SK-N-SH (cell line): Measurements from ENCODE around the gene OR51A4. TPM values are rescaled to one million over a fixed set of nuclear protein-coding genes. Genes with fewer than 3 reads are reported as not detected.
"Not testable (repeated sequence)": the region's sequence is repeated elsewhere in the genome, so short reads cannot be mapped to it uniquely, and the experiment has no call there.

Experiments used
- CTCF ChIA-PET: fragments of 300-600, 350-600 bp; formaldehyde crosslinking; extraction: SDS; loops from one replicate; lab custom pipeline; 2021; lab: Yijun Ruan, JAX
- POLR2A ChIA-PET: fragments of 350-600 bp; sonication (Branson Sonifier 250); formaldehyde crosslinking; extraction: SDS; loops from one replicate; lab custom pipeline; 2020; ENCODE audit warnings: antibody characterized with exemption, inconsistent platforms; lab: Yijun Ruan, JAX
- DNase-seq: peaks from one replicate; pipeline ENCODE4 v3.0.0; 2012
- H2AFZ ChIP-seq: fragments of 200-600 bp; sonication (generic); 2 replicates; pipeline ENCODE4 v1.8.1; 2016; ENCODE audit warnings: antibody characterized with exemption, mild to moderate bottlenecking, low read depth
- H3F3A ChIP-seq: fragments of 200-600 bp; sonication (generic); replicated peaks from 2 replicates; pipeline ENCODE3; 2016; ENCODE audit warnings: antibody characterized with exemption, mild to moderate bottlenecking; ENCODE audit not compliant: insufficient read depth
- H3K27ac ChIP-seq, 2 experiments: fragments of 200-500 bp in 1 of 2; fragments of 200-600 bp in 1 of 2; sonication (Bioruptor generic) in 1 of 2; sonication (generic), shearing (Covaris generic) in 1 of 2; 2 replicates each; pipeline versions ENCODE4 v1.5.1 to v1.6.1; 2014 to 2016; ENCODE audit warnings: low read depth in 2 of 2, inconsistent platforms in 1 of 2, low read length in 1 of 2, mild to moderate bottlenecking in 1 of 2, mixed read lengths in 1 of 2
- H3K27me3 ChIP-seq: fragments of 200-600 bp; sonication (generic), shearing (Covaris generic); 2 replicates; pipeline ENCODE4 v1.6.1; 2016; ENCODE audit warnings: mixed run types; ENCODE audit not compliant: insufficient read depth
- H3K36me3 ChIP-seq, 2 experiments: fragments of 200-500 bp in 1 of 2; fragments of 200-600 bp in 1 of 2; sonication (Bioruptor generic) in 1 of 2; sonication (generic) in 1 of 2; replicated peaks in 1 of 2; 2 replicates each; pipeline versions ENCODE3 to v1.5.1; 2014 to 2016; ENCODE audit warnings: low read length in 1 of 2, mild to moderate bottlenecking in 1 of 2; ENCODE audit not compliant: insufficient read depth in 2 of 2, control insufficient read depth in 1 of 2
- H3K4me1 ChIP-seq, 2 experiments: fragments of 200-500 bp in 1 of 2; fragments of 200-600 bp in 1 of 2; sonication (Bioruptor generic) in 1 of 2; sonication (generic), shearing (Covaris generic) in 1 of 2; 2 replicates each; pipeline versions ENCODE4 v1.5.1 to v1.6.1; 2014 to 2016; ENCODE audit warnings: low read depth in 1 of 2, low read length in 1 of 2, mixed run types in 1 of 2; ENCODE audit not compliant: insufficient read depth in 2 of 2, control insufficient read depth in 1 of 2
- H3K4me2 ChIP-seq: fragments of 200-600 bp; sonication (generic), shearing (Covaris generic); 2 replicates; pipeline ENCODE4 v1.6.1; 2017; ENCODE audit warnings: mixed run types
- H3K4me3 ChIP-seq, 2 experiments: fragments of 200-500 bp in 1 of 2; fragments of 200-600 bp in 1 of 2; sonication (Bioruptor generic) in 1 of 2; sonication (generic), shearing (Covaris generic) in 1 of 2; 2 replicates each; pipeline versions ENCODE4 v1.5.1 to v1.8.1; 2014 to 2016; ENCODE audit warnings: low read depth in 2 of 2, inconsistent platforms in 1 of 2, low read length in 1 of 2, mild to moderate bottlenecking in 1 of 2, mixed read lengths in 1 of 2, moderate library complexity in 1 of 2
- H3K79me2 ChIP-seq: fragments of 200-600 bp; sonication (generic); 2 replicates; pipeline ENCODE4 v1.8.1; 2017; ENCODE audit warnings: mild to moderate bottlenecking; ENCODE audit not compliant: insufficient read depth
- H3K9ac ChIP-seq: fragments of 200-600 bp; sonication (generic); 2 replicates; pipeline ENCODE4 v1.6.1; 2017; ENCODE audit warnings: mixed run types
- H3K9me2 ChIP-seq: fragments of 200-600 bp; sonication (generic); 2 replicates; pipeline ENCODE4 v1.6.1; 2017; ENCODE audit warnings: mixed run types
- H3K9me3 ChIP-seq: fragments of 200-600 bp; sonication (generic); 2 replicates; pipeline ENCODE4 v1.6.1; 2017; ENCODE audit warnings: mixed run types, mild to moderate bottlenecking, moderate library complexity
- H4K20me1 ChIP-seq: fragments of 200-600 bp; sonication (generic); 2 replicates; pipeline ENCODE4 v1.6.1; 2017; ENCODE audit warnings: mild to moderate bottlenecking, mixed run types; ENCODE audit not compliant: insufficient read depth
- CHD2 ChIP-seq: fragments of 150-350 bp; IDR thresholded peaks from 2 replicates; pipeline ENCODE4 v1.6.1; 2018; ENCODE audit warnings: low read length; ENCODE audit not compliant: partially characterized antibody
- CTCF ChIP-seq: fragments of 200-600 bp; sonication (generic); IDR thresholded peaks from 2 replicates; pipeline ENCODE4 v1.6.1; 2017; ENCODE audit warnings: antibody characterized with exemption, mild to moderate bottlenecking, moderate library complexity
- ELF1 ChIP-seq: IDR thresholded peaks from 2 replicates; pipeline ENCODE4 v1.4.0; 2012
- EP300 ChIP-seq, 2 experiments: IDR thresholded peaks; 2 replicates each; pipeline versions ENCODE4 v1.4.0 to v1.6.1; 2012; ENCODE audit warnings: borderline replicate concordance in 1 of 2, low read depth in 1 of 2, low read length in 1 of 2
- FOXJ3 ChIP-seq: sonication (generic); formaldehyde crosslinking; IDR thresholded peaks from 2 replicates; pipeline ENCODE4 v1.5.1; 2020; ENCODE audit warnings: mild to moderate bottlenecking, missing genetic modification reagents
- GATA2 ChIP-seq: sonication (generic); formaldehyde crosslinking; IDR thresholded peaks from 2 replicates; pipeline ENCODE4 v1.5.0; 2020; ENCODE audit warnings: mild to moderate bottlenecking, missing genetic modification reagents
- JUND ChIP-seq: IDR thresholded peaks from 2 replicates; pipeline ENCODE4 v1.4.0; 2012
- RAD21 ChIP-seq: IDR thresholded peaks from 2 replicates; pipeline ENCODE4 v1.6.1; 2012; ENCODE audit warnings: mild to moderate bottlenecking, low read length
- RCOR1 ChIP-seq: fragments of 150-350 bp; IDR thresholded peaks from 2 replicates; pipeline ENCODE4 v1.6.1; 2017; ENCODE audit warnings: antibody characterized with exemption, low read length
- RFX5 ChIP-seq: IDR thresholded peaks from 2 replicates; pipeline ENCODE4 v1.6.1; 2012; ENCODE audit warnings: mild to moderate bottlenecking, improper control_type of control experiment, low read length
- RXRA ChIP-seq: IDR thresholded peaks from 2 replicates; pipeline ENCODE4 v1.4.0; 2012; ENCODE audit warnings: low read depth, mild to moderate bottlenecking, borderline replicate concordance
- SMC3 ChIP-seq: IDR thresholded peaks from 2 replicates; pipeline ENCODE4 v1.6.1; 2012; ENCODE audit warnings: low read depth, low read length, improper control_type of control experiment
- TEAD4 ChIP-seq: IDR thresholded peaks from 2 replicates; pipeline ENCODE4 v1.4.0; 2012; ENCODE audit warnings: mild to moderate bottlenecking, borderline replicate concordance; ENCODE audit not compliant: insufficient read depth
- ZBTB33 ChIP-seq: IDR thresholded peaks from 2 replicates; pipeline ENCODE4 v1.4.0; 2012; ENCODE audit warnings: low read depth, borderline replicate concordance
- whole genome bisulfite sequencing: methylation state at CpG from one replicate; pipeline ENCODE4 v1.1.6; 2017; ENCODE audit warnings: low lambda C conversion rate; 5-methylcytosine and 5-hydroxymethylcytosine counted together
- polyA plus RNA-seq, 3 experiments: library from polyadenylated mRNA; depleted of rRNA; stranded (reverse); fragments of >200 nt; gene quantifications; 2 replicates each; pipeline ENCODE4 v1.2.3, GENCODE V29; 2012
- TF ChIP-seq, protein P1 (sequence below): IDR thresholded peaks from 2 replicates; pipeline ENCODE4; 2012

OR51A4 gene
- polyA plus RNA-seq, 1 of the 3 experiments (the other 2 are of a cell fraction): not detected

- H3K4me1 ChIP-seq, H3K36me3 ChIP-seq, H3K27me3 ChIP-seq, H3K9me2 ChIP-seq, H3K9ac ChIP-seq, H3K4me3 ChIP-seq, DNase-seq, H3K9me3 ChIP-seq, H3K27ac ChIP-seq, CTCF ChIA-PET, H3F3A ChIP-seq, POLR2A ChIA-PET, H2AFZ ChIP-seq, H4K20me1 ChIP-seq, H3K79me2 ChIP-seq, H3K4me2 ChIP-seq: not testable (repeated sequence)
- 0% methylated on average over 2 of the region's 2 CpGs for WGBS
These were observed 8.2 kb upstream of the OR51A4 start, which contains the start of gene OR51A2 for GRCh38 chr11:4955613-4956012. OR51A2 (minus strand) TSS chr11:4955713; CDS start chr11:4955713, 0 bp downstream.

DNA sequence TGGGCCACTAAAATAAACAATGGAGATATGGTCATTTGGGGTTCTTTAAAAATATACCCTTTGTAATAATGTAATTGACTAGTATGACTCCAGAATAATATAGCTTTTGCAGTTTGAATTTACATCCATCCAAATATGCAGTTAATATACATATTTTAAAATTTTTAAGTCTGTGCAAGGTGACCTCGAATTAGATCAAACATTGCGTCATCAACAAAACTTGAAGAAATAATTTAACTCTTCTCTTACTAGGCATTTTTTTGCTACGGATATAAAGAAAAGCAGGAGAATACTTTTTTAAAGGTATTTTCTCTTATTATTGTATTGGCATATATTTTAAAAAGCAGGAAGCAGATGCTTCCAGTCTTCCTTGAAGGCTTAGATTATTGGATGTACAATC is 10.7 kb downstream of the OR51A4 start:
- no peaks in the 10 kb centered on the region for H3K36me3 ChIP-seq
- ChIA-PET POLR2A (no interaction called here), CTCF (no interaction called here)
- H3K27ac ChIP-seq: no peak overlapping the region
- H3K9me2 ChIP-seq: no peaks in the 10 kb centered on the region
- DNase-seq: no peak
- H3K9ac ChIP-seq: no peak overlapping the region
- no peaks in the 10 kb centered on the region for H3K9me3 ChIP-seq
- WGBS: 3% methylated on average over 3 of the region's 3 CpGs
- TF ChIP-seq JUND (no peak), SMC3 (no peak), GATA2 (CRISPR knock-in tag) (no peak), ZBTB33 (no peak)
- H3K27me3 ChIP-seq: no peaks in the 10 kb centered on the region
- no peaks in the 10 kb centered on the region for H3K4me1 ChIP-seq
- H3F3A ChIP-seq: no peaks in the 10 kb centered on the region
- H3K4me2 ChIP-seq: no peak overlapping the region
- no peaks in the 10 kb centered on the region for H3K79me2 ChIP-seq
- H4K20me1 ChIP-seq: no peaks in the 10 kb centered on the region
- H2AFZ ChIP-seq: no peak overlapping the region
- H3K4me3 ChIP-seq: no peak overlapping the region

GRCh38 chr11:4932751-4933150 is 14.7 kb downstream of the OR51A4 start:
- Histone ChIP-seq H3K9me2 (no peaks in the 10 kb centered on the region), H3K9me3 (no peaks in the 10 kb centered on the region), H3K79me2 (no peaks in the 10 kb centered on the region), H3K9ac (no peak overlapping the region), H3K36me3 (no peaks in the 10 kb centered on the region), H3K4me3 (no peak overlapping the region), H3F3A (no peaks in the 10 kb centered on the region), H4K20me1 (no peaks in the 10 kb centered on the region), H3K27me3 (no peaks in the 10 kb centered on the region), H3K27ac (no peak overlapping the region), H3K4me2 (no peak overlapping the region), H3K4me1 (no peaks in the 10 kb centered on the region), H2AFZ (no peak overlapping the region)
- ChIA-PET CTCF (no interaction called here), POLR2A (no interaction called here)
- no peak for DNase-seq
- no peak for TF ChIP-seq ZBTB33
- TF ChIP-seq RXRA: no peak
- TF ChIP-seq GATA2 (CRISPR knock-in tag): no peak
- TF ChIP-seq ELF1: no peak
- TF ChIP-seq CTCF: no peak
- TF ChIP-seq CHD2: no peak
- TF ChIP-seq RAD21: no peak
- TF ChIP-seq FOXJ3 (CRISPR knock-in tag): no peak
- no peak for TF ChIP-seq RFX5
- TF ChIP-seq EP300 (IDR thresholded peaks at IDR 0.05; ENCODE audit: borderline replicate concordance in 1 of 2, low read depth in 1 of 2, low read length in 1 of 2): no peak
- TF ChIP-seq, protein P1, sequence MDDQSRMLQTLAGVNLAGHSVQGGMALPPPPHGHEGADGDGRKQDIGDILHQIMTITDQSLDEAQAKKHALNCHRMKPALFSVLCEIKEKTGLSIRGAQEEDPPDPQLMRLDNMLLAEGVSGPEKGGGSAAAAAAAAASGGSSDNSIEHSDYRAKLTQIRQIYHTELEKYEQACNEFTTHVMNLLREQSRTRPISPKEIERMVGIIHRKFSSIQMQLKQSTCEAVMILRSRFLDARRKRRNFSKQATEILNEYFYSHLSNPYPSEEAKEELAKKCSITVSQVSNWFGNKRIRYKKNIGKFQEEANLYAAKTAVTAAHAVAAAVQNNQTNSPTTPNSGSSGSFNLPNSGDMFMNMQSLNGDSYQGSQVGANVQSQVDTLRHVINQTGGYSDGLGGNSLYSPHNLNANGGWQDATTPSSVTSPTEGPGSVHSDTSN: no peak
- TF ChIP-seq RCOR1: no peak
- no peak for TF ChIP-seq TEAD4
- WGBS: 0% methylated on average over 4 of the region's 4 CpGs
